GM03348 (cell line): Measurements from ENCODE around the gene SNX3.

Source experiments
- DNase-seq: peaks from one replicate; pipeline ENCODE4 v3.0.0; 2012; ENCODE audit warnings: low spot score

SNX3 gene

GRCh38 chr6:108170332-108171290 lies 90.2 kb downstream of the SNX3 start:
- DNase-seq: no peak

GRCh38 chr6:108169464-108170331 lies 91.1 kb downstream of the SNX3 start:
- DNase-seq: no peak

GRCh38 chr6:108168501-108169463 lies 92.1 kb downstream of the SNX3 start:
- peak; percentile 62 for DNase-seq

- no peak for DNase-seq
Measured at GRCh38 chr6:108168090-108168463, 92.8 kb downstream of the SNX3 start.

GRCh38 chr6:108167449-108168089 lies 93.3 kb downstream of the SNX3 start:
- DNase-seq: no peak

GRCh38 chr6:108166664-108167448 lies 94.0 kb downstream of the SNX3 start:
- no peak for DNase-seq

GRCh38 chr6:108165714-108166663 lies 94.9 kb downstream of the SNX3 start, which contains the start of gene NR2E1:
NR2E1 (plus strand) TSS chr6:108166022; CDS start chr6:108166766, 744 bp downstream.
- no peak for DNase-seq

- no peak for DNase-seq
Measured at GRCh38 chr6:108164815-108165706, 95.8 kb downstream of the SNX3 start.

- DNase-seq: no peak
Measured at GRCh38 chr6:108164543-108164814, 96.4 kb downstream of the SNX3 start.

GRCh38 chr6:108163644-108164542 lies 96.9 kb downstream of the SNX3 start:
- DNase-seq: no peak

GRCh38 chr6:108163267-108163643 lies 97.6 kb downstream of the SNX3 start:
- DNase-seq: no peak

GRCh38 chr6:108161724-108162282 lies 99.0 kb downstream of the SNX3 start:
- DNase-seq: no peak
